HEK293T (cell line): ENCODE measurements around the gene LINGO1.

Experiments used
- BHLHE40 ChIP-seq: fragments of 450-650 bp; IDR thresholded peaks from 2 replicates; pipeline ENCODE4 v1.6.1; 2016; ENCODE audit warnings: mild to moderate bottlenecking, moderate library complexity, borderline replicate concordance
- CTBP1 ChIP-seq: fragments of 450-650 bp; IDR thresholded peaks from 2 replicates; pipeline ENCODE4 v1.6.1; 2016; ENCODE audit warnings: borderline replicate concordance
- ELF4 ChIP-seq: fragments of 450-650 bp; IDR thresholded peaks from 2 replicates; pipeline ENCODE4 v1.6.1; 2017; ENCODE audit warnings: antibody characterized with exemption
- HDGF ChIP-seq: fragments of 450-650 bp; IDR thresholded peaks from 2 replicates; pipeline ENCODE4 v1.6.1; 2017; ENCODE audit warnings: antibody characterized with exemption, borderline replicate concordance
- SUZ12 ChIP-seq: fragments of 450-650 bp; IDR thresholded peaks from 2 replicates; pipeline ENCODE4 v1.6.1; 2016; ENCODE audit warnings: mild to moderate bottlenecking

DNA sequence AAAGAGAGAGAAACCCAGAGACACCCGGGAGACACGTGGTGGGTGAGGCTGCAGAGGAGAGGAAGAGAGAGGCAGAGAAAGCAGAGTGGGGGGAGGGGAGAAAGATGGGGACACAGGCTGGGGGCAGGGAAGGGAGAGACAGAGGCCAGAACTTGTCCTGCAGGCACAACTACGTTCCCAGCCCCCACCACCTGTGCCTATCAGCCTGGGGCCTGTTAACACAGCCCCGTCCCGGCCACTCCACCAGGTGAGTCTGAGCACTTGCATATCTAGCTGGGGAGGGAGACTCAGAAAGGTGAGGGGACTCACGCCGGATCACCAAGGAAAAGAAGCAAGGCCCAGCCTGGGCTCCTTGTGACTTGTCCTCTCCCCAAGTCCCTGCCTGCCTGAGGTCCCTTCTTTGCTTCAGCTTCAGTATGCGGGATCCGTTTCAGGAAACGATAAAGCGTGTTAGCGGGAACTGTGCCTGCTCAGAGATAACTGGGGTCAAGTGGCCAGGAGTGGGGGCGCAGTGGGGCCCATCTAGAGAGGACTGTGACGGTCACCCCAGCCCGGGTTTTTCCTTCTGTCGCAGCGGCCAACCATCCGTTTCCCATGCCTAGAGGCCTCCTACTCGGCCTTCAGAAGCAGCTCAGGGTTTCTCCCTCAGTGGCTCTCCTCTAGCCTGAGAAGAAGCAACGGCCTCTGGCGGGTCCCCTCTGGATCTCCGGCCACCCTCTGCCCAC is 10.3 kb downstream of the LINGO1 start:
- TF ChIP-seq SUZ12 (no peak), ELF4 (no peak), CTBP1 (no peak), HDGF (no peak), BHLHE40 (no peak)
